Fibroblast of the aortic adventitia (primary cell): ENCODE measurements around the gene TRIM14. TPM values are rescaled to one million over a fixed set of nuclear protein-coding genes. Genes with fewer than 3 reads are reported as not detected.
A peak's percentile ranks its signal among the peaks of the same experiment; 100 is the strongest.
"Not testable (repeated sequence)": the region's sequence is repeated elsewhere in the genome, so short reads cannot be mapped to it uniquely, and the experiment has no call there.

ENCODE experiments used
- DNase-seq: peaks from one replicate; pipeline ENCODE4 v3.0.0-alpha.2; 2010; ENCODE audit warnings: low read depth
- H3K4me3 ChIP-seq: 2 replicates; pipeline ENCODE4 v1.5.1; 2011; ENCODE audit warnings: low read depth, mild to moderate bottlenecking, control low read depth, low read length, moderate library complexity
- CTCF ChIP-seq: IDR thresholded peaks from 2 replicates; pipeline ENCODE4 v1.5.1; 2011; ENCODE audit warnings: mild to moderate bottlenecking, low read length, control low read depth, inconsistent platforms; ENCODE audit not compliant: insufficient read depth
- total RNA-seq: library from RNA; depleted of rRNA; stranded (reverse); fragments of >200 nt; gene quantifications from 2 replicates; pipeline ENCODE4 v1.2.3, GENCODE V29; 2012; ENCODE audit warnings: low replicate concordance

TRIM14 gene
- total RNA-seq, 1 donor: 0.81 TPM

GRCh38 chr9:98078895-98079294, 40.1 kb downstream of the TRIM14 start:
- no peak overlapping the region for H3K4me3 ChIP-seq
- no peak for TF ChIP-seq CTCF
- no peak for DNase-seq

DNA sequence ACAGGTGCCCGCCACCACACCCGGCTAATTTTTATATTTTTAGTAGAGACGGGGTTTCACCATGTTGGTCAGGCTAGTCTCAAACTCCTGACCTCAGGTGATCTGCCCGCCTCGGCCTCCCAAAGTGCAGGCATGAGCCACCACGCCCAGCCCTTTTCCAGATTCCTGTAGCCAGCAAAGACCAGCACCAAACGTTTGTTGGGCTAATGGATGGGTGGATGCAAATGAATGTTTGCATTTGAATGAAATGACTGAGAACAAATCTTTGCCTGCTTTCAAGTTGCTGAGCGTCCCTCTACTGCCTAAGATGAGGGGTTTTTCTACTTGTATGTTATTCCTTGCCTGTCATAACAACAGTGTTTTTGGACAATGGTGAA, 42.5 kb downstream of the TRIM14 start:
- H3K4me3 ChIP-seq, DNase-seq: not testable (repeated sequence)

DNA sequence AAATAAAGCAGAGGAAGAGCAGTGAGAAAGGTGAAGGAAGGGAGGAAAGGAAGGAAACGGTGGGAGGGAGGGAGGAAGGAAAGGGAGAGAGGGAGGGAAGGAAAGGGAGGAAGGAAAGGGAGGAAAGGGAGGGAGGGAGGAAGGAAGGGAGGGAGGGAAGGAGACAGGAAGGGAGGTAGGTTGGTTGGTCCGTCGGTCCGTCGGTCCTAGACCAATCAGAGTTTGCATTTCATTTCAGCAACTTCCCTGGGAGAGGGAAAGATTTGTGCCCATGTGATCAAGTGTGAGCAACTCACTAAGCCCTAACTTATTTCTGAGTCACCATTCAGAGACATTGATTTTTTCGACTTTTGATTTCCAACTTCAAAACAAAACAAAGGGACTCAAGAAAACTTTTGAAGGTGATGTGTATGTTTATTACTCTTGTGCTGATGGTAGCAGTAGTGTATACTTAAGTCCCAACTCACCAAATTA, 43.7 kb downstream of the TRIM14 start:
- no peak overlapping the region for H3K4me3 ChIP-seq

GRCh38 chr9:98074115-98074990, 44.7 kb downstream of the TRIM14 start:
- peak; percentile 95 for TF ChIP-seq CTCF
- H3K4me3 ChIP-seq: no peak overlapping the region
- peak; percentile 65 for DNase-seq

More for the DNA sequence above, 43.7 kb downstream of the TRIM14 start:
- peak; percentile 77 for DNase-seq
- TF ChIP-seq CTCF: no peak

- DNase-seq: no peak
- no peak overlapping the region for H3K4me3 ChIP-seq
- no peak for TF ChIP-seq CTCF
These were observed 47.3 kb downstream of the TRIM14 start for GRCh38 chr9:98071737-98072136.

DNA sequence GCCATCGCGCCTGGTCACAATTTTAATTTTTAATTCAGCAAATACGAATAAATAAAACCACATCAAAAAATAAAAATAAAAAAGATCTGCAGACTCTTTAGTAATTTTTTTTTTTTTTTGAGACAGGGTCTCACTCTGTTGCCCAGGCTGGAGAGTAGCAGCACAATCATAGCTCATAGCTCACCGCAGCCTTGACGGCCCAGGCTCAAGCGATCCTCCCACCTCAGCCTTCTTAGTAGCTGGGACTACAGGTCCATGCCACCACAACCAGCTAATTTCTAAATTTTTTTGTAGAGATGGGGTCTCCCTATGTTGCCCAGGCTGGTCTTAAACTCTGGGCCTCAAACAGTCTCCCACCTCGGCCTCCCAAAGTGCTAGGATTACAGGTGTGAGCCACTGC, 48.3 kb downstream of the TRIM14 start:
- H3K4me3 ChIP-seq: no peak overlapping the region
- no peak for TF ChIP-seq CTCF
- DNase-seq: no peak

- TF ChIP-seq CTCF: no peak
- DNase-seq: no peak
- H3K4me3 ChIP-seq: no peak overlapping the region
These were observed 49.5 kb downstream of the TRIM14 start for GRCh38 chr9:98069551-98069950.
